ENCODE results near the gene INAFM1.
A peak's percentile ranks its signal among the peaks of the same experiment; 100 is the strongest.

The INAFM1 gene

GRCh38 chr19:47274071-47274890 lies at the start of gene INAFM1:
INAFM1 (plus strand) TSS chr19:47274885; CDS start chr19:47274920, 35 bp downstream.
- peak; percentile 91 for DNase-seq (ENCODE audit: low spot score)

GRCh38 chr19:47225746-47226425 lies 48.8 kb upstream of the INAFM1 start:
- DNase-seq (ENCODE audit: low spot score) = peak; percentile 91

- peak; percentile 79 for DNase-seq (ENCODE audit: low spot score)
Measured at GRCh38 chr19:47226426-47227351, 48.0 kb upstream of the INAFM1 start.

- peak; percentile 54 for DNase-seq (ENCODE audit: low spot score)
Measured at GRCh38 chr19:47227352-47228167, 47.1 kb upstream of the INAFM1 start.

- DNase-seq (ENCODE audit: low spot score) = peak; percentile 69
Measured at GRCh38 chr19:47228168-47228936, 46.3 kb upstream of the INAFM1 start.

- DNase-seq (ENCODE audit: low spot score) = peak; percentile 65
Measured at GRCh38 chr19:47228937-47229675, 45.6 kb upstream of the INAFM1 start.

GRCh38 chr19:47229676-47230053 lies 45.0 kb upstream of the INAFM1 start:
- peak; percentile 52 for DNase-seq (ENCODE audit: low spot score)

GRCh38 chr19:47230054-47230920 lies 44.4 kb upstream of the INAFM1 start:
- DNase-seq (ENCODE audit: low spot score) = peak; percentile 78

- DNase-seq (ENCODE audit: low spot score) = no peak
Measured at GRCh38 chr19:47230921-47231214, 43.8 kb upstream of the INAFM1 start, which contains the start of gene BBC3. BBC3 (minus strand) TSS chr19:47231199; CDS start chr19:47228431, 2,768 bp downstream.

- peak; percentile 87 for DNase-seq (ENCODE audit: low spot score)
Measured at GRCh38 chr19:47231215-47232054, 43.2 kb upstream of the INAFM1 start.

GRCh38 chr19:47232422-47233211 lies 42.1 kb upstream of the INAFM1 start:
- peak; percentile 53 for DNase-seq (ENCODE audit: low spot score)

- no peak for DNase-seq (ENCODE audit: low spot score)
Measured at GRCh38 chr19:47236072-47236675, 38.5 kb upstream of the INAFM1 start.

GRCh38 chr19:47239152-47239551 lies 35.5 kb upstream of the INAFM1 start:
- no peak for DNase-seq (ENCODE audit: low spot score)

- DNase-seq (ENCODE audit: low spot score) = no peak
Measured at GRCh38 chr19:47239610-47240296, 34.9 kb upstream of the INAFM1 start.

GRCh38 chr19:47240556-47240955 lies 34.1 kb upstream of the INAFM1 start:
- DNase-seq (ENCODE audit: low spot score) = no peak
